Measurements from ENCODE around the gene FIG4. TPM values are rescaled to one million over a fixed set of nuclear protein-coding genes. Genes with fewer than 3 reads are reported as not detected.

Gene FIG4
- total and polyA plus RNA-seq, 2 of the 13 experiments (the other 11 are each of a cell fraction or from before 2014, with no cell fraction given), result 5.5 to 7.9 TPM

GRCh38 chr6:109867970-109868358 is 176.9 kb downstream of the FIG4 start:
- no peaks in the 10 kb centered on the region for H3K9me3 ChIP-seq (ENCODE audit: low read length)
- H3K4me2 ChIP-seq (ENCODE audit: low read depth, low read length), result no peak overlapping the region
- peaks cover 0 to 8% of the 10 kb centered on the region in 2 experiments; a peak in 2 of 5 replicates for H3K27me3 ChIP-seq (ENCODE audit: control insufficient read depth in 1 of 2, insufficient read depth in 2 of 2, low read length in 2 of 2)
- in situ Hi-C loops (cut with HindIII; ENCODE audit: extremely low pct_ligation_motif_present, low pct_unique_long_range_greater_than_20kb) (no loop called here), intact Hi-C loops (cut with micrococcal nuclease; ENCODE audit: unreplicated experiment) (no loop called here)
- POLR2A ChIA-PET, result no interaction called here
- no peak overlapping the region for H3K9ac ChIP-seq (ENCODE audit: insufficient read depth, low read depth, low read length)
- H3K27ac ChIP-seq (ENCODE audit: extremely low read length, insufficient read depth, low read length), result no peak overlapping the region
- FAIRE-seq (no peak), ATAC-seq (no peak), DNase-seq (ENCODE audit: low spot score) (no peak)
- no peaks in the 10 kb centered on the region for H4K20me1 ChIP-seq (ENCODE audit: insufficient read depth, low read length)
- CTCF ChIA-PET (ENCODE audit: low intra/inter-chr PET ratio, low total read pairs), result no interaction called here
- no peak overlapping the region for H2AFZ ChIP-seq (ENCODE audit: low read length)
- no TSS peak for BruUV-seq (replicated peaks)
- no peaks in the 10 kb centered on the region for H3K4me1 ChIP-seq (ENCODE audit: insufficient read depth, low read length)
- H3K36me3 ChIP-seq (replicated peaks in 1 of 2; ENCODE audit: control insufficient read depth in 1 of 2, insufficient read depth in 2 of 2, low read length in 2 of 2), result no peaks in the 10 kb centered on the region
- no peak for TF ChIP-seq DNMT1 (CRISPR knock-in tag; IDR thresholded peaks at IDR 0.05)
- no peak for TF ChIP-seq RBFOX2 (IDR thresholded peaks at IDR 0.05; ENCODE audit: low read depth, low read length)
- TF ChIP-seq THAP7 (CRISPR knock-in tag; IDR thresholded peaks at IDR 0.05), result no peak
- no peak for TF ChIP-seq TERF1 (CRISPR knock-in tag; IDR thresholded peaks at IDR 0.05)
- no peak for TF ChIP-seq TCF7 (IDR thresholded peaks at IDR 0.05; ENCODE audit: low read depth)
- no peak for TF ChIP-seq KDM1A (CRISPR knock-in tag; IDR thresholded peaks at IDR 0.05)
- no peak for TF ChIP-seq ZNF30 (CRISPR knock-in tag; IDR thresholded peaks at IDR 0.05)
- no peak for TF ChIP-seq ETV5 (CRISPR knock-in tag; IDR thresholded peaks at IDR 0.05; ENCODE audit: borderline replicate concordance)
- TF ChIP-seq ZNF775 (CRISPR knock-in tag; IDR thresholded peaks at IDR 0.05; ENCODE audit: borderline replicate concordance), result no peak
- no peak for TF ChIP-seq MXI1 (IDR thresholded peaks at IDR 0.05; ENCODE audit: borderline replicate concordance, low read depth, low read length)
- TF ChIP-seq ZNF282 (IDR thresholded peaks at IDR 0.05; ENCODE audit: partially characterized antibody), result no peak
- TF ChIP-seq ZGPAT (CRISPR knock-in tag; IDR thresholded peaks at IDR 0.05), result no peak
- TF ChIP-seq GRHL1 (CRISPR knock-in tag; conservative IDR thresholded peaks at IDR 0.05), result no peak
- no peak for TF ChIP-seq ZNF317 (CRISPR knock-in tag; IDR thresholded peaks at IDR 0.05)
- TF ChIP-seq MEIS1 (CRISPR knock-in tag; IDR thresholded peaks at IDR 0.05; ENCODE audit: borderline replicate concordance), result no peak
- H3K4me3 ChIP-seq (replicated peaks in 1 of 3; ENCODE audit: insufficient read depth in 1 of 3, low read depth in 2 of 3, low read length in 3 of 3), result no peak overlapping the region
- no peaks in the 10 kb centered on the region for H3K79me2 ChIP-seq (ENCODE audit: insufficient read depth, low read length)
- 51% methylated on average over 2 of the region's 2 CpGs for WGBS (ENCODE audit: low lambda C conversion rate)

Data from HepG2 (cell line).